NB4 (cell line): ENCODE data around the gene SHISA6.

Source experiments
- MAX ChIP-seq: IDR thresholded peaks from 2 replicates; pipeline ENCODE4 v1.6.1; 2011; ENCODE audit warnings: low read depth, low read length
- TF ChIP-seq, protein P1 (sequence below): IDR thresholded peaks from one replicate; pipeline ENCODE4 v1.5.1; 2012; ENCODE audit warnings: low read depth, low read length

DNA sequence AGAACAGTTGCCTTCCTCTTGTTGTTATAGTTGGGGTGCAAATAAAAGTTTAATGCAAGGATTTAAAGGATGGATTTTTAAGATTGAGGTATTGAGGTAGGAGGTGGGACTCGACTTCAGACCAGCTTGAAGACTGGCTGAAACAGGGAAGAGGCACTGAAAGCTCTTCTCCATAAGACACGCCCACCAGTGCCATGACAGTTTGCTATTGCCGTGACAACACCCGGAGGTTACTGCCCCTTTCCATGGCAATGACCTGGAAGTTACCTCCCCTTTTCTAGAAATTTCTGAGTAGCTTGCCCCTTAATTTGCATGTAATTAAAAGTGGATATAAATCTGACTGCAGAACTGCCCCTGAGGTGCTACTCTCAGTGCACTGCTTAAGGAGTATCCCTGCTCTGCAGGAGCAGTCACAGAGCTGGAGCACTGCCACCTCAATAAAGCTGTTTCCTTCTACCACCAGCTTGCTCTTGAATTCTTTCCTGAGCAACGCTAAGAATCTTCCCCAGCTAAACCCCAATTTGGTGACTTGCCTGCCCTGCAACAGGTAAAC is 122.6 kb downstream of the SHISA6 start:
- no peak for TF ChIP-seq MAX
- TF ChIP-seq, protein P1, sequence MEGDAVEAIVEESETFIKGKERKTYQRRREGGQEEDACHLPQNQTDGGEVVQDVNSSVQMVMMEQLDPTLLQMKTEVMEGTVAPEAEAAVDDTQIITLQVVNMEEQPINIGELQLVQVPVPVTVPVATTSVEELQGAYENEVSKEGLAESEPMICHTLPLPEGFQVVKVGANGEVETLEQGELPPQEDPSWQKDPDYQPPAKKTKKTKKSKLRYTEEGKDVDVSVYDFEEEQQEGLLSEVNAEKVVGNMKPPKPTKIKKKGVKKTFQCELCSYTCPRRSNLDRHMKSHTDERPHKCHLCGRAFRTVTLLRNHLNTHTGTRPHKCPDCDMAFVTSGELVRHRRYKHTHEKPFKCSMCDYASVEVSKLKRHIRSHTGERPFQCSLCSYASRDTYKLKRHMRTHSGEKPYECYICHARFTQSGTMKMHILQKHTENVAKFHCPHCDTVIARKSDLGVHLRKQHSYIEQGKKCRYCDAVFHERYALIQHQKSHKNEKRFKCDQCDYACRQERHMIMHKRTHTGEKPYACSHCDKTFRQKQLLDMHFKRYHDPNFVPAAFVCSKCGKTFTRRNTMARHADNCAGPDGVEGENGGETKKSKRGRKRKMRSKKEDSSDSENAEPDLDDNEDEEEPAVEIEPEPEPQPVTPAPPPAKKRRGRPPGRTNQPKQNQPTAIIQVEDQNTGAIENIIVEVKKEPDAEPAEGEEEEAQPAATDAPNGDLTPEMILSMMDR: no peak
